Transverse colon (tissue), 4 donors: ENCODE results near the gene AP1M2.

ENCODE experiments used
- EP300 ChIP-seq: sonication (generic); formaldehyde crosslinking; IDR thresholded peaks from one replicate; pipeline ENCODE4 v1.6.1; 2017; ENCODE audit warnings: antibody characterized with exemption, low read depth
- POLR2A ChIP-seq: fragments of 450-650 bp; IDR thresholded peaks from one replicate; pipeline ENCODE4 v1.6.1; 2016; ENCODE audit warnings: antibody characterized with exemption, mild to moderate bottlenecking, moderate library complexity
- POLR2AphosphoS5 ChIP-seq, 3 donors: sonication (generic); formaldehyde crosslinking; IDR thresholded peaks; one replicate each; pipeline ENCODE4 v1.6.1; 2016; ENCODE audit warnings: antibody characterized with exemption in 3 of 3
- TF ChIP-seq, protein P1 (sequence below), 5 experiments: fragments of 200-600 bp in 3 of 5; fragments of 450-650 bp in 2 of 5; sonication (generic) in 3 of 5; IDR thresholded peaks; 1 replicate in 2 of 5; 2 replicates in 3 of 5; pipeline ENCODE4 v1.5.1; 2016 to 2017; ENCODE audit warnings: antibody characterized with exemption in 5 of 5, inconsistent platforms in 3 of 5, mild to moderate bottlenecking in 2 of 5, moderate library complexity in 1 of 5

DNA sequence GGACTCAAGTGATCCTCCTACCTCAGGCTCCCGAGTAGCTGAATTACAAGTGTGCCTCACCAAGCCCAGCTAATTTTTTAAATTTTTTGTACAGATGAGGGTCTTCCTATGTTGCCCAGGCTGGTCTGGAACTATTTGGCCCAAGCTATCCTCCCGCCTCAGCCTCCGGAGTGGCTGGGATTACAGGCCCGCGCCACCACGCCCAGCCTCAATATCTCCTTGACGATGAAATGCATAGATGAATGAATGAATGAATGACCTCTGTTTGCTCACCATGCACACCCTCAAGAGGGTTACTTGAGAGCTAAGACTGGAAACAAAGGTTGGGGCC, 14.9 kb upstream of the AP1M2 start:
- no peak for TF ChIP-seq POLR2A
- no peak for TF ChIP-seq POLR2AphosphoS5 (IDR thresholded peaks at IDR 0.05)
- TF ChIP-seq, protein P1, sequence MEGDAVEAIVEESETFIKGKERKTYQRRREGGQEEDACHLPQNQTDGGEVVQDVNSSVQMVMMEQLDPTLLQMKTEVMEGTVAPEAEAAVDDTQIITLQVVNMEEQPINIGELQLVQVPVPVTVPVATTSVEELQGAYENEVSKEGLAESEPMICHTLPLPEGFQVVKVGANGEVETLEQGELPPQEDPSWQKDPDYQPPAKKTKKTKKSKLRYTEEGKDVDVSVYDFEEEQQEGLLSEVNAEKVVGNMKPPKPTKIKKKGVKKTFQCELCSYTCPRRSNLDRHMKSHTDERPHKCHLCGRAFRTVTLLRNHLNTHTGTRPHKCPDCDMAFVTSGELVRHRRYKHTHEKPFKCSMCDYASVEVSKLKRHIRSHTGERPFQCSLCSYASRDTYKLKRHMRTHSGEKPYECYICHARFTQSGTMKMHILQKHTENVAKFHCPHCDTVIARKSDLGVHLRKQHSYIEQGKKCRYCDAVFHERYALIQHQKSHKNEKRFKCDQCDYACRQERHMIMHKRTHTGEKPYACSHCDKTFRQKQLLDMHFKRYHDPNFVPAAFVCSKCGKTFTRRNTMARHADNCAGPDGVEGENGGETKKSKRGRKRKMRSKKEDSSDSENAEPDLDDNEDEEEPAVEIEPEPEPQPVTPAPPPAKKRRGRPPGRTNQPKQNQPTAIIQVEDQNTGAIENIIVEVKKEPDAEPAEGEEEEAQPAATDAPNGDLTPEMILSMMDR (IDR thresholded peaks at IDR 0.05), result no peak
- TF ChIP-seq EP300, result no peak
